ENCODE measurements around the gene PHACTR4.
"Not testable (repeated sequence)": the region's sequence is repeated elsewhere in the genome, so short reads cannot be mapped to it uniquely, and the experiment has no call there.

The PHACTR4 gene

GRCh38 chr1:28371010-28371377 is 1.5 kb downstream of the PHACTR4 start:
- DNase-seq (ENCODE audit: low read depth in 2 of 2): no peak

- not testable (repeated sequence) for DNase-seq (ENCODE audit: low read depth in 2 of 2)
Measured at GRCh38 chr1:28373450-28373849, 3.9 kb downstream of the PHACTR4 start.

DNA sequence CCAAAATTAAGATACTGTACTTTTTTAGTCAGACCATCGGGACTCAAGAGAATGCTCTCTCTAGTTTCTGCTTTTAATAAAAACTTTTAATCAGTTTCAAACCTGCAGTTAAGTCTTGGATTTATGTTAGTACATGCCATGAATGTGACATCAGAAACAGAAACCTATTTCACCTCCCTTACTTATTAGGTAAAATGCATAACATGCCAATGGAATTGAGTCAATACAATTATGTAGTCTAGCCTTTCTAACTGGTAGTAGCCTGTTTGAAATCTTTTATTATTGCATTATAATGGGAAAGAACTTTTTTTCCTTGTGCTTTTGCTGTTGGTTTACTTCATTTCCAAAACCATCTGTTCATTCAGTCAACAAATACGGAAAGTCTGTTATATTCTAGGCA is 4.8 kb downstream of the PHACTR4 start:
- no peak for DNase-seq (ENCODE audit: low read depth in 2 of 2)

GRCh38 chr1:28375598-28375997 is 6.1 kb downstream of the PHACTR4 start:
- not testable (repeated sequence) for DNase-seq (ENCODE audit: low read depth in 2 of 2)

- not testable (repeated sequence) for DNase-seq (ENCODE audit: low read depth in 2 of 2)
Measured at GRCh38 chr1:28376195-28376594, 6.7 kb downstream of the PHACTR4 start.

- no peak for DNase-seq (ENCODE audit: low read depth in 2 of 2)
Measured at GRCh38 chr1:28378906-28379305, 9.4 kb downstream of the PHACTR4 start.

GRCh38 chr1:28380394-28380793 is 10.9 kb downstream of the PHACTR4 start:
- DNase-seq (ENCODE audit: low read depth in 2 of 2): no peak

GRCh38 chr1:28383785-28384184 is 14.2 kb downstream of the PHACTR4 start:
- not testable (repeated sequence) for DNase-seq (ENCODE audit: low read depth in 2 of 2)

DNA sequence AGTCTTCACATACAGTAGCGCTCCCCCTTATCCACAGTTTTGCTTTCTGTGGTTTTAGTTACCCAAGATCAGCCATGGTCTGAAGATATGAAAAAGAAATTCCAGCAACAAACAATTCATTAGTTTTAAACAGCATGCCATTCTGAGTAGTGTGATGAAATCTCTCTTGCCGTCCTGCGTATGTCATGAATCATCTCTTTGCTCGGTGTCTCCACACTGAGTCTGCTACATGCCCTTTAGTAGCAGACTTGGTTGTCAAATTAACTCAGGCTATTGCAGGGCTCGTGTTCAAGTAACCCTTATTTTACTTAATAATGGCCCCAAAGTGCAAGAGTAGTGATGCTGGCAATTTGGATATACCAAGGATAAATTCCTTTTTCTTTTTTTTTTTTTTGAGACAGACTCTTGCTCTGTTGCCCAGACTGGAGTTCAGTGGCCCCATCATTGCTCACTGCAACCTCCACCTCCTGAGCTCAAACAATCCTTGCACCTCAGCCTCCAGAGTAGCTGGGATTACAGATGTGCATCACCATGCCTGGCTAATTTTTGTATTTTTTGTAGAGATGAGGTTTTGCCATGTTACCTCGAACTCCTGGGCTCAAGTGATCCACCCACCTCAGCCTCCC is 22.6 kb downstream of the PHACTR4 start:
- no peak for DNase-seq (ENCODE audit: low read depth in 2 of 2)

DNA sequence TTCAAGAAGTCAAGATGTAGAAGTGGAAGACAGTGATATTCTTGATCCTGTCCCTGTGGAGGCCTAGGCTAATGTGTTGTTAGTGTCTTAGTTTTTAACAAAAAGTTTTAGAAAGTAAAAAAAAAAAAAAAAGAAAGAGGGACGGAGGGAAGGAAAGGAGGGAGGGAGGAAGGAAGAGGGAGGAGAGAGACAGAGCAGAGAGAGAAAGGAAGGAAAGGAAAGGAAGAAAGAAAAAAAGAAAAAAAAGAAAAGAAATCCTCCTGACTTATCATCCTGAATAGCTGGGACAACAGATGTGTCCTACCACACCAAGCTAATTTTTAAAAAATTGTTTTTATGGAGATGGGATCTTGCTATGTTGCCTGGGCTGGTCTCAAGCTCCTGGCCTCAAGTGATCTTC is 24.6 kb downstream of the PHACTR4 start:
- DNase-seq (ENCODE audit: low read depth in 2 of 2): no peak

GRCh38 chr1:28395181-28395580 is 25.6 kb downstream of the PHACTR4 start:
- DNase-seq (ENCODE audit: low read depth in 2 of 2): no peak

- DNase-seq (ENCODE audit: low read depth in 2 of 2): no peak
Measured at GRCh38 chr1:28401760-28402159, 32.2 kb downstream of the PHACTR4 start.

- DNase-seq (ENCODE audit: low read depth in 2 of 2): no peak
Measured at GRCh38 chr1:28409090-28409489, 39.5 kb downstream of the PHACTR4 start.

DNA sequence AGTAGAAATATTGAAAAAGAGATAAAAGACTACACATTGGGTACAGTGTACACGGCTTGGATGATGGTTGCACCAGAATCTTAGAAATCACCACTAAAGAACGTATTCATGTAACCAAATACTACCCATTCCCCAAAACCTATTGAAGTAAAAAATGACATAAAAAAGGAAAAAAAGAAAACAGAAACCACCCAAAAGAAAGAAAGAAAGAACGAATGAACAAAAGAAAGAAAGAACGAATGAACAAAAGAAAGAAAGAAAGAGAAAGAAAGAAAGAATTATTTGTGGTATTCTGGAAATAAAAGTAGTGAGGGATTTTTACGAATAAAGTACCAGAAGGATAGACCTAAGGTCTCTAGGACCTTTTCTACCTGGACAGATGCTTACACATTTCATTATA is 42.1 kb downstream of the PHACTR4 start:
- DNase-seq (ENCODE audit: low read depth in 2 of 2): no peak

DNA sequence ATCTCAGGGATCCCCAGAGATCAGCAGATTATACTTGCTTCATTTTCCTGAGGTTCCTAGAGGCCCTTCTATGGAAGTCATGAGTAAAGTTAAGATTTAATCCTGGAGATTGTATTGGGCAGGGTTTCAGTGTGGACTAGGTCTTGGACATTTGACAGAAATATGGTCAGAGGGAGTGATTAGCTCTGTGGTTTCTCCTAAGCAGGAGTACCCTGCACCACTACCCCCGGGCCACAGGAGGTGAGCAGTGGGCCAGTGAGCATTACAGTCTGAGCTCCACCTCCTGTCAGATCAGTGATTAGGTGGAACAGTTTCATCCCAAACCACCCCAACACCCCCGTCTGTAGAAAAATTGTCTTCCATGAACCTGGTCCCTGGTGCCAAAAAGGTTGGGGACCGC is 43.2 kb downstream of the PHACTR4 start:
- no peak for DNase-seq (ENCODE audit: low read depth in 2 of 2)

GRCh38 chr1:28416509-28417194 is 47.1 kb downstream of the PHACTR4 start:
- no peak for DNase-seq (ENCODE audit: low read depth in 2 of 2)

DNA sequence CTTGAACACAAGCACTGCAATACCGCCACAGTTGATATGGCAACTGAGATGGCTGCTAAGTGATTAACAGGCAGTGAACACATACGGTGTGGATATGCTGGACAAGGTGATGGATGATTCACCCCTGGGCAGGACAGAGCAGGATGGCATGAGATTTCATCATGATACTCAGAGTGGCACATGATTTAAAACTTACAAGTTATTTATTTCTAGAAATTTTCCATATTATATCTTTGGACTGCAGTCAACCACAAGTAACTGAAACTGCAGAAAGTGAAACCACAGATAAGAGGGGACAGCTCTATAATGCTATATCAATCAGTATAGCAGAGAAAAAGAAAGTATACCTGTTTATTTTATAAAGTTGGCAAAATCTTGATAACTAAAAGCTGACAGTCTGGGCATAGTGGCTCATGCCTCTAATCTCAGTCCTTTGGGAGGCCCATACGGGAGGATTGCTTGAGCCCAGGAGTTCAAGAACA is 47.9 kb downstream of the PHACTR4 start:
- no peak for DNase-seq (ENCODE audit: low read depth in 2 of 2)

- DNase-seq (ENCODE audit: low read depth in 2 of 2): no peak
Measured at GRCh38 chr1:28417926-28418637, 48.5 kb downstream of the PHACTR4 start.

- no peak for DNase-seq (ENCODE audit: low read depth in 2 of 2)
Measured at GRCh38 chr1:28421744-28422143, 52.2 kb downstream of the PHACTR4 start.

DNA sequence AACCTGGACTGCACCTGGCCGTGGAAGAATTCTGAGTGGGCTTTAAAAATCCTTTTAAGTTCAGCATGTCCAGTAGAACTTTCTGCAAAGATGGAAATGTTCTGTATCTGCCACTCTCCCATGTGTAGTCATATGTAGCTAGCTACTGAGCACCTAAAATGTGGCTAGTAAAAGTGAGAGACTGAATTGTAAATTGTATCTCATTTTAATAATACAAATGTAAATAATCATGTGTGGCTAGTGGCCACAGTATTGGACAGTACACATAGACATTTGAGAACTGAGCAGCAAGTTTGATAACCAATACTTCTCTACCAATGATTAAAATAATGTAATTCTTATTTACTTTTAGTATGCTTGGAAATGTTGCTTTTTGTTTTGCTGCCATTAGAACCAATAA is 57.3 kb downstream of the PHACTR4 start:
- DNase-seq (ENCODE audit: low read depth in 2 of 2): no peak

DNA sequence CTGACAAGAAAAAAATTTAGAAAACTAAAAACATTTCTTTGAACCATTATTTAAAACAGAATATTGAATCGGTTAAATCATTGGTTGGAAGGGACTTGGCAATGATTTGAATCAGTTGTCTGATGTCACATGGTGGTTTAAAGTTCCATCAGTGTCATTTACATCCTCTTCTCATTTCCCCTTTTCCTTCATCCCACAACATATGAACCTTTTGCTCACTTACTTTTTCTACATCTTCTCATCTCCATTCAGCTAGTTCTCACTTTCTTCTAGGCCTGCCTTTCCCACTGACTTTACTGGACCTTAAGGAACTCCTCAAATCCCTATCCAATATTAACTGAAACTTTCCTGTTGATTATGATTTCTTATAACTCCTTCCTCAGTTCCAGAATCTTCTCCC is 58.5 kb downstream of the PHACTR4 start:
- DNase-seq (ENCODE audit: low read depth in 2 of 2): no peak

- DNase-seq (ENCODE audit: low read depth in 2 of 2): no peak
Measured at GRCh38 chr1:28428990-28429520, 59.5 kb downstream of the PHACTR4 start.

Measured in activated CD8-positive, alpha-beta memory T cell treated with anti-CD3 and anti-CD28 coated beads for 4 hours (primary cell).